K562 (cell line): ENCODE measurements around the gene GADD45B. TPM values are rescaled to one million over a fixed set of nuclear protein-coding genes. Genes with fewer than 3 reads are reported as not detected.

ENCODE experiments used
- ATAC-seq: fragments of 200-7000 bp; cut with Tn5 transposase; 3 replicates; pipeline ENCODE4 v1.9.1; 2020; ENCODE audit warnings: moderate library complexity
- BruUV-seq: library from RNA; stranded (reverse); fragments of 400-500 nt; replicated peaks from 2 replicates; lab custom pipeline; 2021; lab: Mats Ljungman, UMichigan
- CTCF ChIA-PET: fragments of 300-600 bp; formaldehyde crosslinking; extraction: SDS; loops from one replicate; lab custom pipeline; 2021; ENCODE audit warnings: low intra/inter-chr PET ratio; lab: Yijun Ruan, JAX
- POLR2A ChIA-PET: fragments of 300-600, 350-650 bp; sonication (Branson Sonifier 250); formaldehyde crosslinking; extraction: SDS; loops from one replicate; lab custom pipeline; 2021; ENCODE audit warnings: antibody characterized with exemption, inconsistent platforms; lab: Yijun Ruan, JAX
- DNase-seq, 4 experiments: peaks; one replicate each; pipeline versions ENCODE4 v3.0.0 to v3.0.0-alpha.2; 2011 to 2018; ENCODE audit warnings: low spot score in 3 of 4, mixed read lengths in 3 of 4; ENCODE audit errors: extremely low read depth in 1 of 4
- FAIRE-seq: peaks from 2 replicates; lab custom pipeline; 2011; peaks lifted over from hg19 to GRCh38; lab: Jason Lieb, UNC
- H2AFZ ChIP-seq: 2 replicates; pipeline ENCODE4 v1.6.0; 2011; ENCODE audit warnings: low read depth, low read length, control low read depth, inconsistent platforms
- H3K27ac ChIP-seq: fragments of 200-600 bp; 3 replicates; pipeline ENCODE4 v1.8.0; 2011; ENCODE audit warnings: low read depth, mild to moderate bottlenecking, control low read depth, inconsistent platforms, low read length, moderate library complexity, mixed read lengths; ENCODE audit errors: extremely low read depth
- H3K27me3 ChIP-seq, 2 experiments: fragments of 300-600 bp in 1 of 2; 2 replicates in 1 of 2; 3 replicates in 1 of 2; pipeline versions ENCODE4 v1.6.0 to v1.8.0; 2011; ENCODE audit warnings: inconsistent platforms in 2 of 2, low read length in 2 of 2, mild to moderate bottlenecking in 1 of 2, mixed read lengths in 1 of 2, moderate library complexity in 1 of 2; ENCODE audit not compliant: control insufficient read depth in 2 of 2, insufficient read depth in 2 of 2
- H3K36me3 ChIP-seq: fragments of 300-600 bp; 3 replicates; pipeline ENCODE4 v1.8.0; 2011; ENCODE audit warnings: mild to moderate bottlenecking, low read length, inconsistent platforms; ENCODE audit not compliant: control insufficient read depth, insufficient read depth
- H3K4me1 ChIP-seq, 2 experiments: fragments of 200-600 bp in 1 of 2; replicated peaks in 1 of 2; 2 replicates in 1 of 2; 3 replicates in 1 of 2; pipeline versions ENCODE4 v1.5.1 to v1.8.0; 2011; ENCODE audit warnings: inconsistent platforms in 2 of 2, low read length in 2 of 2, mild to moderate bottlenecking in 1 of 2, mixed read lengths in 1 of 2, moderate library complexity in 1 of 2; ENCODE audit not compliant: control insufficient read depth in 2 of 2, insufficient read depth in 2 of 2
- H3K4me2 ChIP-seq: 2 replicates; pipeline ENCODE4 v1.6.1; 2011; ENCODE audit warnings: low read length, control low read depth, inconsistent platforms, mixed read lengths; ENCODE audit not compliant: insufficient read depth
- H3K4me3 ChIP-seq: fragments of 200-600 bp; sonication (generic), shearing (Covaris generic); 2 replicates; pipeline ENCODE4 v1.5.1; 2016; ENCODE audit warnings: control low read depth, inconsistent platforms
- H3K79me2 ChIP-seq: fragments of 200-600 bp; 3 replicates; pipeline ENCODE4 v1.8.0; 2011; ENCODE audit warnings: low read length, inconsistent platforms; ENCODE audit not compliant: control insufficient read depth, insufficient read depth
- H3K9ac ChIP-seq, 2 experiments: 2 replicates each; pipeline versions ENCODE4 v1.6.0 to v1.6.1; 2011; ENCODE audit warnings: low read depth in 2 of 2, low read length in 2 of 2, control low read depth in 1 of 2, inconsistent platforms in 1 of 2, mild to moderate bottlenecking in 1 of 2, mixed read lengths in 1 of 2; ENCODE audit not compliant: insufficient read depth in 1 of 2
- H3K9me1 ChIP-seq: one replicate; pipeline ENCODE4 v1.6.0; 2011; ENCODE audit warnings: inconsistent platforms, mild to moderate bottlenecking, low read length, moderate library complexity; ENCODE audit not compliant: control insufficient read depth, insufficient read depth
- H3K9me3 ChIP-seq: replicated peaks from 2 replicates; pipeline ENCODE4 v1.5.1; 2011; ENCODE audit warnings: low read depth, low read length, inconsistent platforms; ENCODE audit not compliant: control insufficient read depth, insufficient read depth
- H4K20me1 ChIP-seq: replicated peaks from 2 replicates; pipeline ENCODE4 v1.6.1; 2011; ENCODE audit warnings: low read length, inconsistent platforms, mixed read lengths; ENCODE audit not compliant: control insufficient read depth, insufficient read depth
- BRD9 ChIP-seq: fragments of 450-650 bp; IDR thresholded peaks from 2 replicates; pipeline ENCODE4 v1.6.1; 2018; ENCODE audit warnings: low read depth; ENCODE audit not compliant: partially characterized antibody
- DPF2 ChIP-seq: fragments of 450-650 bp; IDR thresholded peaks from 2 replicates; pipeline ENCODE4 v1.6.1; 2016
- KDM4B ChIP-seq, 2 experiments: fragments of 450-650 bp in 1 of 2; sonication (generic) in 1 of 2; IDR thresholded peaks; 2 replicates each; pipeline ENCODE4 v1.6.1; 2016 to 2017; ENCODE audit warnings: borderline replicate concordance in 2 of 2, antibody characterized with exemption in 1 of 2, low read depth in 1 of 2, mild to moderate bottlenecking in 1 of 2
- MEF2D ChIP-seq: conservative IDR thresholded peaks from 2 replicates; pipeline ENCODE4 v1.6.1; 2016; ENCODE audit warnings: low read depth, missing genetic modification characterization, missing compliant biosample characterization
- POLR2G ChIP-seq: fragments of 200-400 bp; formaldehyde crosslinking; IDR thresholded peaks from 2 replicates; pipeline ENCODE4 v1.6.1; 2017; ENCODE audit warnings: low read depth, mild to moderate bottlenecking, antibody characterized with exemption, low read length, moderate library complexity
- SPI1 ChIP-seq: IDR thresholded peaks from 2 replicates; pipeline ENCODE4 v1.6.1; 2011; ENCODE audit warnings: low read depth, low read length, control low read depth, borderline replicate concordance
- ZNF12 ChIP-seq: sonication (generic); formaldehyde crosslinking; IDR thresholded peaks from 2 replicates; pipeline ENCODE4 v1.4.0; 2020; ENCODE audit warnings: mild to moderate bottlenecking, missing genetic modification reagents
- ZNF165 ChIP-seq: fragments of 250-450 bp; sonication (Bioruptor Pico); IDR thresholded peaks from 2 replicates; pipeline ENCODE4 v1.4.0; 2020; ENCODE audit warnings: borderline replicate concordance
- ZNF197 ChIP-seq: fragments of 200-800 bp; sonication (Bioruptor generic); IDR thresholded peaks from 2 replicates; pipeline ENCODE4 v1.6.1; 2016; ENCODE audit warnings: low read depth, missing genetic modification characterization, missing compliant biosample characterization
- ZNF444 ChIP-seq: fragments of 250-450 bp; sonication (Bioruptor Pico); IDR thresholded peaks from 2 replicates; pipeline ENCODE4 v1.4.0; 2020; ENCODE audit warnings: mild to moderate bottlenecking, moderate library complexity
- WGBS: fragments of 100-300 bp; shearing (Covaris generic); methylation state at CpG from one replicate; pipeline ENCODE4 v1.1.6; 2016; ENCODE audit warnings: low coverage, mixed read lengths; ENCODE audit not compliant: insufficient coverage; ENCODE audit errors: missing lambda C conversion rate; 5-methylcytosine and 5-hydroxymethylcytosine counted together
- in situ Hi-C: fragments of 300-500 bp; cut with MboI; formaldehyde crosslinking; loops from 4 replicates; pipeline ENCODE4 v1.15.0; 2018; ENCODE audit warnings: inconsistent platforms, mixed read lengths
- intact Hi-C: fragments of 100-400 bp; cut with micrococcal nuclease; formaldehyde crosslinking; loops from 2 replicates; pipeline ENCODE4 v1.14.2; 2022
- polyA plus RNA-seq, 8 experiments: library from polyadenylated mRNA; depleted of rRNA in 4 of 8; stranded (reverse) in 5 of 8; unstranded in 3 of 8; fragments of >200 nt; fragmentation: Nextera tagmentation in 2 of 8; fragmentation: Illumina TruSeq in 1 of 8; extraction: Ambion mirVana in 2 of 8; extraction: Trizol in 1 of 8; gene quantifications; 2 replicates each; pipeline versions ENCODE4 v1.2.1 to v1.2.3, GENCODE V29; 2011 to 2014; ENCODE audit warnings: inconsistent platforms in 1 of 8, missing spikeins in 1 of 8
- total RNA-seq, 7 experiments: library from RNA; depleted of rRNA in 6 of 7; stranded (reverse); fragments of >200 nt in 6 of 7; fragmentation: Illumina TruSeq in 2 of 7; extraction: Trizol in 2 of 7; gene quantifications; 2 replicates each; pipeline versions ENCODE4 v1.2.1 to v1.2.3, GENCODE V29; 2011 to 2021; ENCODE audit warnings: low replicate concordance in 1 of 7
- TF ChIP-seq, protein P1 (sequence below): sonication (generic); formaldehyde crosslinking; IDR thresholded peaks from 2 replicates; pipeline ENCODE4 v1.8.1; 2023; ENCODE audit warnings: mild to moderate bottlenecking, missing genetic modification reagents, moderate library complexity

The GADD45B gene
- total and polyA plus RNA-seq, 9 of the 15 experiments (the other 6 are each of a cell fraction or from before 2014, with no cell fraction given): 0.06 to 4.1 (median 2.1) TPM

DNA sequence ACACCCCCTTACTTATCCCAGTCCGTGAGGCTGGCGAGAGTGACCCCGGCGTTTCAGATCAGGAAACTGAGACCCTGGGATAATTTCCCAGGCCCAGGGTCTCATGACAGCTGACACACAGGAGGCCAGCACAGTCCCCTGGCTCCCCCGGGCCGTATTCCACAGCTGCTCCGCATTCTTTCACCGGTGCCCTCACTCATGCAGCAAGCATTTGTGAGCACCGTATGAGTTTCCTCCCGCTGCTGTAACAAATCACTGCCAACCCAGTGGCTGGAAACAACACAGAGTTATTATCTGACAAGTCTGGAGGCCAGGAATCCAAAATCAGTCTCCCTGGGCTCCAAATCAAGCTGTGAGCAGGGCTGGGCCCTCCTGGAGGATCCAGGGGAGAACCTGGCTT lies 21.3 kb downstream of the GADD45B start:
- in situ Hi-C loops (no loop called here), intact Hi-C loops (no loop called here)
- ChIA-PET POLR2A (interaction anchor here (0.6 to 2.5 kb wide), 3 partner anchors 10 to 74 kb away, joined by 3 to 20 read pairs (median 5); partner anchors contain the start of gene GADD45B), CTCF (no interaction called here)
- ATAC-seq (no peak), DNase-seq (no peak), FAIRE-seq (no peak)
- TF ChIP-seq ZNF12: peak; percentile 97
- no peak for TF ChIP-seq KDM4B (IDR thresholded peaks at IDR 0.05; ENCODE audit: borderline replicate concordance in 2 of 2, low read depth in 1 of 2)
- Histone ChIP-seq H3K27ac (no peak overlapping the region), H3K36me3 (no peaks in the 10 kb centered on the region), H3K79me2 (no peaks in the 10 kb centered on the region), H4K20me1 (no peaks in the 10 kb centered on the region), H3K4me1 (peaks cover 5 to 25% of the 10 kb centered on the region in 2 experiments; a peak in 4 of 5 replicates), H2AFZ (no peak overlapping the region), H3K4me2 (no peak overlapping the region), H3K9ac (no peak overlapping the region; a peak in 1 of 4 replicates), H3K27me3 (peaks cover 23 to 57% of the 10 kb centered on the region in 2 experiments), H3K4me3 (no peak overlapping the region), H3K9me3 (no peaks in the 10 kb centered on the region), H3K9me1 (no peaks in the 10 kb centered on the region)
- BruUV-seq: no TSS peak
- WGBS: 47% methylated on average over 10 of the region's 10 CpGs

DNA sequence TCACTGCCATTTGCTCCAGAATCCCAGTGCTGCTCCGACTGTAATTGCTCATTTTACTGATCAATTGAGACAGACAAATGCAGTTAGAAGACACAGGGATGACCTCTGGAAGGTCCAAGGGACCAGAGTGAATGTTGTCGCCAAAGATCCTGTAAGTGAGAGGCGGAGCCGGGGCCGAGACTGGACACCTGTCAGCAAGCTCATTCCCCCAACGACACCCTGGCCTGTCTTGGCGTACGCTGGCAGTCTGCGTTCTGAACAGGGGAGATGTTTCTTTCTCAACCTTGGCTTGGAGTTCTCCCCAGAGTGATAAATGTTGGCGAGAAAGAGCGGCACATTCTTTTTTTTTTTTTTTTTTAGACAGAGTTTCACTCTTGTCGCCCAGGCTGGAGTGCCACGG lies 24.2 kb downstream of the GADD45B start:
- DNase-seq (no peak), ATAC-seq (no peak), FAIRE-seq (no peak)
- ChIA-PET CTCF (no interaction called here), POLR2A (interaction anchor here (1.7 kb wide), 1 partner anchor 24 kb away, joined by 17 read pairs; the partner anchor contains the start of gene GADD45B)
- Histone ChIP-seq H3K27me3 (peaks cover 10 to 32% of the 10 kb centered on the region in 2 experiments), H3K4me2 (no peak overlapping the region), H4K20me1 (no peaks in the 10 kb centered on the region), H3K9ac (no peak overlapping the region), H3K27ac (no peak overlapping the region), H2AFZ (no peak overlapping the region), H3K4me1 (peaks cover 4 to 16% of the 10 kb centered on the region in 2 experiments; a peak in 4 of 5 replicates), H3K9me3 (no peaks in the 10 kb centered on the region), H3K9me1 (no peaks in the 10 kb centered on the region), H3K79me2 (no peaks in the 10 kb centered on the region), H3K4me3 (no peak overlapping the region), H3K36me3 (no peaks in the 10 kb centered on the region)
- no TSS peak for BruUV-seq
- in situ Hi-C loops (no loop called here), intact Hi-C loops (no loop called here)
- WGBS: 23% methylated on average over 9 of the region's 13 CpGs
- TF ChIP-seq DPF2: no peak
- no peak for TF ChIP-seq ZNF197 (CRISPR knock-in tag)
- no peak for TF ChIP-seq MEF2D (tag)
- no peak for TF ChIP-seq ZNF444 (CRISPR knock-in tag)
- TF ChIP-seq ZNF165: no peak
- TF ChIP-seq, protein P1, sequence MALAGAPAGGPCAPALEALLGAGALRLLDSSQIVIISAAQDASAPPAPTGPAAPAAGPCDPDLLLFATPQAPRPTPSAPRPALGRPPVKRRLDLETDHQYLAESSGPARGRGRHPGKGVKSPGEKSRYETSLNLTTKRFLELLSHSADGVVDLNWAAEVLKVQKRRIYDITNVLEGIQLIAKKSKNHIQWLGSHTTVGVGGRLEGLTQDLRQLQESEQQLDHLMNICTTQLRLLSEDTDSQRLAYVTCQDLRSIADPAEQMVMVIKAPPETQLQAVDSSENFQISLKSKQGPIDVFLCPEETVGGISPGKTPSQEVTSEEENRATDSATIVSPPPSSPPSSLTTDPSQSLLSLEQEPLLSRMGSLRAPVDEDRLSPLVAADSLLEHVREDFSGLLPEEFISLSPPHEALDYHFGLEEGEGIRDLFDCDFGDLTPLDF: no peak
- TF ChIP-seq POLR2G: no peak
- TF ChIP-seq SPI1: no peak
- no peak for TF ChIP-seq BRD9
